IPS-NIHi7 (cell line): ENCODE measurements around the gene LTBP1.
"Not testable (repeated sequence)": the region's sequence is repeated elsewhere in the genome, so short reads cannot be mapped to it uniquely, and the experiment has no call there.

Source experiments
- DNase-seq: peaks from one replicate; pipeline ENCODE4 v3.0.0; 2012; ENCODE audit warnings: mixed read lengths; ENCODE audit errors: extremely low spot score

LTBP1 gene

GRCh38 chr2:33220533-33220932 is 273.8 kb downstream of the LTBP1 start:
- DNase-seq: no peak

- DNase-seq: no peak
Observed at GRCh38 chr2:33221046-33221784, 274.5 kb downstream of the LTBP1 start.

GRCh38 chr2:33222309-33222708 is 275.6 kb downstream of the LTBP1 start:
- no peak for DNase-seq

GRCh38 chr2:33223856-33224255 is 277.1 kb downstream of the LTBP1 start:
- no peak for DNase-seq

GRCh38 chr2:33225350-33225749 is 278.6 kb downstream of the LTBP1 start:
- DNase-seq: no peak

- no peak for DNase-seq
Observed at GRCh38 chr2:33226546-33226945, 279.8 kb downstream of the LTBP1 start.

- DNase-seq: no peak
Observed at GRCh38 chr2:33229646-33230045, 282.9 kb downstream of the LTBP1 start.

- DNase-seq: no peak
Observed at GRCh38 chr2:33230195-33230594, 283.4 kb downstream of the LTBP1 start.

GRCh38 chr2:33230842-33231241 is 284.1 kb downstream of the LTBP1 start:
- no peak for DNase-seq

- not testable (repeated sequence) for DNase-seq
Observed at GRCh38 chr2:33235559-33235958, 288.8 kb downstream of the LTBP1 start.

- DNase-seq: no peak
Observed at GRCh38 chr2:33236482-33237385, 290.0 kb downstream of the LTBP1 start.

- DNase-seq: no peak
Observed at GRCh38 chr2:33238111-33238510, 291.4 kb downstream of the LTBP1 start.

GRCh38 chr2:33240178-33240577 is 293.4 kb downstream of the LTBP1 start:
- no peak for DNase-seq

GRCh38 chr2:33241072-33241471 is 294.3 kb downstream of the LTBP1 start:
- no peak for DNase-seq

- no peak for DNase-seq
Observed at GRCh38 chr2:33241581-33241980, 294.8 kb downstream of the LTBP1 start.

GRCh38 chr2:33242845-33243244 is 296.1 kb downstream of the LTBP1 start:
- DNase-seq: no peak

GRCh38 chr2:33246432-33246831 is 299.7 kb downstream of the LTBP1 start:
- DNase-seq: no peak

GRCh38 chr2:33247365-33247764 is 300.6 kb downstream of the LTBP1 start:
- DNase-seq: no peak

GRCh38 chr2:33250417-33251029 is 303.8 kb downstream of the LTBP1 start:
- no peak for DNase-seq

- no peak for DNase-seq
Observed at GRCh38 chr2:33256162-33256755, 309.5 kb downstream of the LTBP1 start.

GRCh38 chr2:33258387-33258786 is 311.6 kb downstream of the LTBP1 start:
- no peak for DNase-seq

- DNase-seq: no peak
Observed at GRCh38 chr2:33262097-33262496, 315.3 kb downstream of the LTBP1 start.
